HG03575 (cell line): ENCODE data around the gene ZNF205.
"Not testable (repeated sequence)": the region's sequence is repeated elsewhere in the genome, so short reads cannot be mapped to it uniquely, and the experiment has no call there.

Source experiments
- ATAC-seq: cut with Tn5 transposase; IDR thresholded peaks from one replicate; pipeline ENCODE4 v1.9.1; 2021; ENCODE audit not compliant: unreplicated experiment, insufficient number of reproducible peaks, low FRiP score; ENCODE audit errors: extremely low read depth

The ZNF205 gene

GRCh38 chr16:3083408-3083807 is 29.0 kb upstream of the ZNF205 start:
- ATAC-seq: not testable (repeated sequence)

GRCh38 chr16:3084491-3084890 is 27.9 kb upstream of the ZNF205 start:
- no peak for ATAC-seq

GRCh38 chr16:3084969-3085670 is 27.3 kb upstream of the ZNF205 start:
- no peak for ATAC-seq

DNA sequence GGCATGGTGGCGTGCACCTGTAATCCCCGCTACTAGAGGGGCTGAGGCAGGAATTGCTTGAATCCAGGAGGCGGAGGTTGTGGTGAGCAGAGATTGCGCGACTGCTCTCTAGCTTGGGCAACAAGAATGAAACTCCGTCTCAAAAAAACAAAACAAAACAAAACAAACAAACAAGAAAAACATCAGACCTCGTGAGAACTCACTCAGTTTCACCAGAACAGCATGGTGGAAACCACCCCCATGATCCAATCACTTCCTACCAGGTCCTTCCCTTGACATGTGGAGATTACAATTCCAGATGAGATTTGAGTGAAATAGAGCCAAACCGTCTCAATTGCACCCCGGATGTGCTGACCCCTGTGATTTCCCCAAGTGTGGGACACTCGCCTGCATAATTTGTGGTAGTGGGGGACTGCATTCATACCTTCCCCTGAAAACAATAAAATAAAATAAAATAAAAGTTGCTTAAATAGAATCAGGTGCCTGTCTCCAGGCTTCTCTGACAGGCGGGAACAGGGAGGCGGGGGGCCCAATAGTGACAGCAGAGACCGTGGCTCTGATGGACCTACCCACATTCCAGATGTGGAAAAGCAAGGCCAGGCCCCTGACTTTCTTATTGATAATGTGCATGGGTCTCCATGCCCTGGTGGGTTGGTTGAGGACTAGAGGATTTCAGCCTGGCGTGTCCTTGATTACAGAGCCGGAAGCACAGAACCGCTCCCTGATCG is 26.4 kb upstream of the ZNF205 start:
- ATAC-seq: no peak

DNA sequence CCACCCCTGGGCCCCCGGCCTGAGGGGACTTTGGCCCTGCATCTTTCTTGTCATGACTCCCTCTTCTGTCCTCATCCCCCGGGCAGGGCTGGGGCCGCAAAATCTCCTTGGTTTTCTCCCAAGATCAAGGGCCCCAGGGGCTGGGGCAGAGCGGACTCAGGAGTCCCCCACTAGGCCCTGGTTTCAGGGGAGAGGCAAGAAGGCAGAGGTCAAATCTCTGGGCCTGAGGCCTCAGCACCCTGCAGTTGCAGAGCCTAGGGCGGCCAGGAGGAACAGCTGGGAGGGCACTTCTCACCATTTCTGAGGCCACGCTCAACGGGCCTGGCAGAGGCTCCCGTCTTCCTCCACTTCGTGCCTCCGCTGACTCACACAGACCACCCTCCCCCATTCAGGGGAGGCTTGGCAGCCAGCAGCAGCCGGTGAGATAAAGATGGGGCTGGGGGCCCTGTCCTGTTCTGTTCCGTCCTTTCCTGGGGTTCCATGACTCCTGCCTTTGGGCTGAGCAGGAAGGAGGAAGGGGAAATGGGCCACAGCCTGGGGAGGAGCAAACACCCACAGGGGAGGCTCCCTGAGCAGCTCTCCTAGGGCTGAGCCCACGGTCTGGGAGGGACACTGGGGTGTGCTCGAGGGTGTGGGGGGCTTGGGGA is 25.7 kb upstream of the ZNF205 start:
- no peak for ATAC-seq

DNA sequence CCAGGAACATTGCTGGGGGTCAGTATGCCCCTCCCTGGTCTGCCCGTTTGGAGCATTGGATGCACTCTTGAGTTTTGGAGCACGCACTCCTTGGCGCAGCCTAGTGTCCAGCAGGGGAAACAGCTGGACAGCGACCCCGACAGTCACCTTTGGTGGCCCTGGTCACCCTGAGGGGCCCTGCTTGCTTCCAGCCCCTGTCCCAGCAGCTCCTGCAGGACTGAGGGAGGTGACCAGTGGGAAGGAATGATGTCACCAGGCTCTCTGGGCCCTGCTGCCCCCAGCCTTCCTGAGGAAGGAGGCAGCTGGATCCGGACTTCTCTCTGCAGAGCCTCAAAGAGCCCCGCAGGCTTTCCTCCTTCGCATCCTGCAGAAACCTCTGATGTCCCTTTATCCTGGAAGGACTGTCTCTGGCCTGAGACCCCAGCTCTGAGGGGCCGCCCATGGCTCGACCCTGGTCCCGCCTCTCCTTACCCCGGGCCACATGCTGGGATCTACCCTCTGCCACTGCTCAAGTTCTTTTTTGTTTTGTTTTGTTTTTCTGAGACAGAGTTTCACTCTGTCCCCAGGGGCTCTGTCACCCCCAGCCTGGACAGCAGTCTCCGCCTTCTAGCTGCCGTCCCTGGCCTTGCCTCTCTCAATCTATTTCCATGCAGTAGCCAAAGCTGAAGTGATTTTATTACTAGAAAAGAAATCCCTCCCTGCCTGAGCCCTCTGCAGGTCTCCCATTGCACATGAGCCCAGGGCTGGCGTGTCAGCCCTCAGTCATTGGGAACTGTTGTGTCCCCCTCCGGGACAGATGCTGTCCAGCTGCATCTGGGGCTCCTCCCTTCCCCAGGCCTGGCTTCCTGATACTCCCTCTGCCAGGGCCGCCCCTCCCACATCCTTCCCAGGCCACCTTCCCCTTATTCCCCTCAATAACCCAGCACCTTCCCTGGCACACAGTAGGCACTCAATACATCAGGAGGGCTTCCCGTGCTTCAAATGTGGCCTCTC is 24.8 kb upstream of the ZNF205 start:
- no peak for ATAC-seq

DNA sequence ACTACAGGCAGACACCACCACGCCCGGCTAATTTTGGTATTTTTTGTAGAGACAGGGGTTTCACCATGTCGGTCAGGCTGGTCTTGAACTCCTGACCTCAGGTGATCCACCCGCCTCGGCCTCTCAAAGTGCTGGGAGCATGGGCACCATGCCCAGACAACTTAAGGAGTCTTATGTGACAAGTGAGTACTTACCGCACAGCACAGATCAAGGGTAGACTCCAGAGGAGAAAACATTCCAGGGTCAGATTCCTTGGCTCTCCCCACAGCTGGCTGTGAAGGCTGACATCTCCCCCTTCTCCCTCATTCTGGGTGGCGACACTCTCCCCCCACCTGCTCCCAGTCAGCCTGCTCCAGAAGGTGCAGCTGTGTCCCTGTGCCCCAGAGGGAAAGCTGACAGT is 23.9 kb upstream of the ZNF205 start:
- no peak for ATAC-seq

DNA sequence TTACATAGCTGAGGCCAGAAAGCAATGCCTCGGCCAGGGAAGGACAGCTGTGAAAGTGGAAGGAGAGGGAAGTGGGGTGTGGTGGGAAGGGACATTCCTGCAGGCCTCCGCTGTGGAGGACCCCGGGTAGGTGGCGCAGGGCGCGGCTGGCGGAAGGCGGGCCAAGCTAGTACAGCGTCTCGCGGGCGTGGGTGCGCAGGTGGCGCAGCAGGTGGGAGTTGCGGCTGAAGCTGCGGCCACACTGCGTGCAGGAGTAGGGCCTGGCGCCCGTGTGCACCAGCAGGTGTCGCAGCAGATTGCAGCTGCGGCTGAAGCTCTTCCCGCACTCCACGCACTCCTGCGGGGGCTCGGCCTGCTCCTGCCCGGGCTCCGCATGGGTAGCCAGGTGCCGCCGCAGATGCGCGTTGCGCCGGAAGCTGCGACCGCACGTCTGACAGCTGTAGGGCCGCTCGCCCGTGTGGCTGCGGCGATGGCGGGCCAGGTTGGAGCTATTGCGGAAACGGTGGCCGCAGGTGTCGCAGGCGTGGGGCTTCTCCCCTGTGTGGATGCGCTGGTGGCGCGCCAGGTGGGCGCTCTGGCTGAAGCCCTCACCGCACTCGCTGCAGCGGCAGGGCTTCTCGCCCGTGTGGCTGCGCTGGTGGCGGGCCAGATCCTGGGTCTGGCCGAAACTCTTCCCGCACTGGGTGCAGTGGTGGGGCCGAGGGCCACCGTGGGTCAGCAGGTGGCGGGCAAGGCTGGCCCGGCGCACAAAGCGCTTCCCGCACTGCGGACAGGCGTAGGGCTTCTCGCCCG is 23.3 kb upstream of the ZNF205 start:
- no peak for ATAC-seq

DNA sequence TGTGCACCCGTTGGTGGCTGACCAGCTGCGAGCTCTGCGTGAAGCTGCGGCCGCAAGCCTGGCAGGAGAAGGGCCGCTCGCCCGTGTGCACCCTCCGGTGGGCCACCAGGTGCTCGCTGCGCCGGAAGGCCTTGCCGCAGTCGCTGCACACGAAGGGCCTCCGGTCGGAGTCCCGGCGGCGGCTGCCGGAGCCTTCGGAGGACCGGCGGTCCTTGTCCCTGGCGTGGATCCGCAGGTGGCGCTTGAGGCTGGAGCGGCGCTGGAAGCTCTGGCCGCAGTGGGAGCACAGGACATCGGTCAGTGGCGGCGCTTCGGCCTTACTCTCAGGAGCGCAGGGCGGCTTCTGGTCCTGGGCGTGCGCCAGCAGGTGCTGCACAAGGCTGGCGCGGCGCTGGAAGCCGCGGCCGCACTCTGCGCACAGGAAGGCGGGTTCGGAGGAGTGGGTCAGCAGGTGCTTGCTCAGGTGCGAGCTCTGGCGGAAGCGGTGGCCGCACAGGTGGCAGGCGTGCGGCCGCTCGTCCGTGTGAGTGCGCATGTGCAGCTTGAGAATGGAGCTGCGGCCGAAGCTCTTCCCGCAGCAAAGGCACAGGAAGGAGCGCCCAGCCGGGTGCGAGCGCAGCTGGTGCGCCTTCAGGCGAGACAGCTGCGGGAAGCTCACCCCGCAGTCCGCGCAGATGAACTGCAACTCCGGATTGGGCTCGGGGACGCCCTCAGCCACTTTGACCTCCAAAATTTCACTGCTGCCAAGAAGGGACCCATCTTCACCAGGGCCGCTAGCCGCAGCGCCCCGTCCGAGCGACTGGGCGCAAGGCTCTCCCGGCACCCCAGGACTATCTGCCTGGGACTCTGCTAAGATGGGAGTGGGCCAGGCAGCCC is 22.4 kb upstream of the ZNF205 start:
- ATAC-seq: no peak

DNA sequence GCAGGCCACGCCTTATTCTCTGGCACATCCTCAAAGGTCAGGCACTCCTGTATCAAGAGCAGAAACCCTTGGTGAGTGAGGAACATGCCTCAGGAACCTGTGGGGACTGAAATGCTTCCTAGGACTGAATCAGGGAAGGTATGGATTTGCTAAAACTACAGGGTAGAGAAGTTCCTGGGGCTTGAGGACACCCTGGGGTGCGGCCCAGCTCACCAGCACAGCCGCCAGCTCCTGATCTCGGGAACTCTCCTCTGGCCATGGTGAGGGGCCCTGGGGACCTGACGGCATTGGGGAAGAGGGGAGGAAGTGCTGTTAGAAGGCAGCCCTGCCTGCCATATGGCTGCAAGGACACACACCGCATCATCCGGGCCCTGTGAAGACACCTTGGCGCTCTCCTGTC is 20.8 kb upstream of the ZNF205 start:
- ATAC-seq: no peak

GRCh38 chr16:3092501-3092941 is 19.9 kb upstream of the ZNF205 start:
- no peak for ATAC-seq

DNA sequence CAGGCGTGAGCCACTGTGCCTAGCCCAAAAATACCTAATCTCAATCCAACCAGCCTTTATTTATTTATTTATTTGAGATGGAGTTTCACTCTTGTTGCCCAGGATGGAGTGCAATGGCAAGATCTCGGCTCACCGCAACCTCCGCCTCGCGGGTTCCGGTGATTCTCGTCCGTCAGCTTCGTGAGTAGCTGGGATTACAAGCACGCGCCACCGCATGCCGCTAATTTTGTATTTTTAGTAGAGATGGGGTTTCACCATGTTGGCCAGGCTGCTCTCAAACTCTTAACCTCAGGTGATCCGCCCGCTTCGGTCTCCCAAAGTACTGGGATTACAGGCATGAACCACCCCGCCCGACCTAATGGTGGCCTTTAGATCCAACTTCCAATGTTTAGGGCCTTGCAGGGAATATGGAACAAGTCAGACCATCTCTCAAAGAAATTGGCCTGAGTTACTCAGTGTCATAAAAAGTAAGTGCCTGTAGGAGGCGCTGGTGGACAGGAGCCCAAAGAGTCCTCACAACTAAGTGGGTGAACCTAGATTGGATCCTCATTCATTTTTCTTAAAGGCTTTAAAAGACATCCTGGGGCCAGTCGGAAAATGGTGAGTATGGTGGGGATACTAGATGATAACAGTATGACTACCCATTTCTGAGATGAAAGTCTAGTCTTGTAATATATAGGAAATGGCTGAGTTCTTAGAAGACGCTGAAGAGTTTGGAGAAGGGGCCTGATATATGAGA is 17.9 kb upstream of the ZNF205 start:
- no peak for ATAC-seq

GRCh38 chr16:3095869-3096268 is 16.5 kb upstream of the ZNF205 start:
- no peak for ATAC-seq

DNA sequence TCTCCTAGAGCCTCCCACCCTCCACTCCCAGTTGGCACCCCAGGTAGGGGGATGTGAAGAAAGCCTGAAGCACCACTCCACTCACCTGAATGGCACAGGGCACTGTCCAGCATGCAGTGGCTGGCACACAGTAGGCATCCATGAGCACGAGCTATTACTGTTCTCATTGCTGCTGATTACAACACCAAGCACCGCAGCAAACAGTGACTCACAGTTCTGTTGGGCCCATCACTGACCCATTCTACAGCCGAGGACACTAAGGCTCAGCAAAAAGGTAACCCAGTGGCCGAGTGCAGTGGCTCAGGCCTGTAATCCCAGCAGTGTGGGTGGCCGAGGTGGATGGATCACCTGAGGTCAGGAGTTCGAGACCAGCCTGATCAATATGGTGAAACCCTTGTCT is 16.0 kb upstream of the ZNF205 start:
- no peak for ATAC-seq

GRCh38 chr16:3097266-3097665 is 15.1 kb upstream of the ZNF205 start:
- ATAC-seq: no peak

GRCh38 chr16:3098459-3099394 is 13.7 kb upstream of the ZNF205 start, which contains the start of gene ZSCAN10:
Gene ZSCAN10, minus strand, starts transcription at chr16:3099294. Its CDS starts 6,357 bp downstream, at chr16:3092937.
- ATAC-seq: no peak
